ENCODE measurements around the gene PYM1.

Gene PYM1

DNA sequence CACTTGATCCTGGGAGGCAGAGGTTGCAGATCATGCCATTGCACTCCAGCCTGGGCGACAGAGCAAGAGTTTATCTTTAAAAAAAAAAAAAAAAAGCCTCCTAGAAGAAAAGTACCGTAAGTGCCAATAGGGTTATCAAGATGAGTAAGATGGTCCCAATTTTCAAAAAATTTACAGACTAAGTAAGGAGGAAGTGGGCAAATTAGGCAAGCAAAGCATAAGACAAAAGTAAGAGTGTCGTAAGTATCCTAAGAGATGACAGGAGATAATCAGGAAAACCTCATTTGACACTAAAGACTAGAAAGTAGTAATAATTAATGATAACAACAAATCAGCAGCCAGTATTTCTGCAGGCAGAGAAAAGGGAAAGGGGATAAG lies 12.2 kb downstream of the PYM1 start:
- no peak overlapping the region for H2AFZ ChIP-seq (ENCODE audit: low read depth, low read length, severe bottlenecking)
- no peaks in the 10 kb centered on the region; the same call in 1 of the 2 replicates for H3F3A ChIP-seq (ENCODE audit: insufficient read depth)
- peaks cover 95% of the 10 kb centered on the region for H3K79me2 ChIP-seq (ENCODE audit: insufficient read depth, low read length)
- no peak overlapping the region for H3K9ac ChIP-seq (ENCODE audit: low read length)
- H3K36me3 ChIP-seq (ENCODE audit: low read length): peaks cover 4% of the 10 kb centered on the region; the same call in 1 of the 2 replicates
- no peak overlapping the region for H3K27ac ChIP-seq (ENCODE audit: low read depth, low read length)
- no peaks in the 10 kb centered on the region for H3K9me3 ChIP-seq (ENCODE audit: insufficient read depth, low read length)
- H4K20me1 ChIP-seq (ENCODE audit: low read depth, low read length): no peaks in the 10 kb centered on the region
- H3K4me3 ChIP-seq (ENCODE audit: insufficient read depth, low read length, poor library complexity, severe bottlenecking): no peak overlapping the region
- no peaks in the 10 kb centered on the region for H3K27me3 ChIP-seq (ENCODE audit: low read length)
- H3K4me2 ChIP-seq (ENCODE audit: low read depth, low read length, poor library complexity, severe bottlenecking): no peak overlapping the region
- TF ChIP-seq EZH2phosphoT487 (conservative IDR thresholded peaks at IDR 0.05; ENCODE audit: low read length): no peak
- TF ChIP-seq, protein P1, sequence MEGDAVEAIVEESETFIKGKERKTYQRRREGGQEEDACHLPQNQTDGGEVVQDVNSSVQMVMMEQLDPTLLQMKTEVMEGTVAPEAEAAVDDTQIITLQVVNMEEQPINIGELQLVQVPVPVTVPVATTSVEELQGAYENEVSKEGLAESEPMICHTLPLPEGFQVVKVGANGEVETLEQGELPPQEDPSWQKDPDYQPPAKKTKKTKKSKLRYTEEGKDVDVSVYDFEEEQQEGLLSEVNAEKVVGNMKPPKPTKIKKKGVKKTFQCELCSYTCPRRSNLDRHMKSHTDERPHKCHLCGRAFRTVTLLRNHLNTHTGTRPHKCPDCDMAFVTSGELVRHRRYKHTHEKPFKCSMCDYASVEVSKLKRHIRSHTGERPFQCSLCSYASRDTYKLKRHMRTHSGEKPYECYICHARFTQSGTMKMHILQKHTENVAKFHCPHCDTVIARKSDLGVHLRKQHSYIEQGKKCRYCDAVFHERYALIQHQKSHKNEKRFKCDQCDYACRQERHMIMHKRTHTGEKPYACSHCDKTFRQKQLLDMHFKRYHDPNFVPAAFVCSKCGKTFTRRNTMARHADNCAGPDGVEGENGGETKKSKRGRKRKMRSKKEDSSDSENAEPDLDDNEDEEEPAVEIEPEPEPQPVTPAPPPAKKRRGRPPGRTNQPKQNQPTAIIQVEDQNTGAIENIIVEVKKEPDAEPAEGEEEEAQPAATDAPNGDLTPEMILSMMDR (IDR thresholded peaks at IDR 0.05; ENCODE audit: insufficient read depth, low read length, poor library complexity, severe bottlenecking): no peak
- no peaks in the 10 kb centered on the region for H3K9me2 ChIP-seq (replicated peaks; ENCODE audit: insufficient read depth, low read length)

DNA sequence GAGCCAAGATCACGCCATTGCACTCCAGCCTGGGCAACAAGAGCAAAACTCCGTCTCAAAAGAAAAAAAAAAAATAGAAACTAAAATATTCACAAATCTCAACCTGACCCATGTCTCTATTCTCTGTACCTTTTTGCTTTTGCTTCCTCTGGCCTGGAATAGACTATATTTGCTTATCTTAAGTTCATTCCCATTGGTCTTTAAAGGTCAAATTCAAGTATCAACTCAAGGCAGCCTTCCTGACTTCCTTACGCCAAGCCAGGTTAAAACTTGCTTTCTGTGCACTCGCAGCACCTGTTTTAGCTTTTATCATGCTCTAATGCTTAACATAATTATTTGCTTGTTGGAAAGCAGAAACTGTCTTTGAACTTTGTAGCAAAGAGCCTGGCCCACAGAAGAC lies 14.8 kb downstream of the PYM1 start:
- H3K36me3 ChIP-seq (ENCODE audit: low read length): peaks cover 4% of the 10 kb centered on the region; the same call in 1 of the 2 replicates
- H3K27me3 ChIP-seq (ENCODE audit: low read length): no peaks in the 10 kb centered on the region
- H3F3A ChIP-seq (ENCODE audit: insufficient read depth): no peaks in the 10 kb centered on the region
- H3K27ac ChIP-seq (ENCODE audit: low read depth, low read length): no peak overlapping the region
- no peak for TF ChIP-seq EZH2phosphoT487 (conservative IDR thresholded peaks at IDR 0.05; ENCODE audit: low read length)
- TF ChIP-seq, protein P1 (IDR thresholded peaks at IDR 0.05; ENCODE audit: insufficient read depth, low read length, poor library complexity, severe bottlenecking): no peak
- no peak overlapping the region for H3K4me3 ChIP-seq (ENCODE audit: insufficient read depth, low read length, poor library complexity, severe bottlenecking)
- H3K9me3 ChIP-seq (ENCODE audit: insufficient read depth, low read length): no peaks in the 10 kb centered on the region
- H2AFZ ChIP-seq (ENCODE audit: low read depth, low read length, severe bottlenecking): no peak overlapping the region
- no peaks in the 10 kb centered on the region for H4K20me1 ChIP-seq (ENCODE audit: low read depth, low read length)
- H3K79me2 ChIP-seq (ENCODE audit: insufficient read depth, low read length): peaks cover 76% of the 10 kb centered on the region
- H3K4me2 ChIP-seq (ENCODE audit: low read depth, low read length, poor library complexity, severe bottlenecking): no peak overlapping the region
- H3K9me2 ChIP-seq (replicated peaks; ENCODE audit: insufficient read depth, low read length): no peaks in the 10 kb centered on the region
- no peak overlapping the region for H3K9ac ChIP-seq (ENCODE audit: low read length)

DNA sequence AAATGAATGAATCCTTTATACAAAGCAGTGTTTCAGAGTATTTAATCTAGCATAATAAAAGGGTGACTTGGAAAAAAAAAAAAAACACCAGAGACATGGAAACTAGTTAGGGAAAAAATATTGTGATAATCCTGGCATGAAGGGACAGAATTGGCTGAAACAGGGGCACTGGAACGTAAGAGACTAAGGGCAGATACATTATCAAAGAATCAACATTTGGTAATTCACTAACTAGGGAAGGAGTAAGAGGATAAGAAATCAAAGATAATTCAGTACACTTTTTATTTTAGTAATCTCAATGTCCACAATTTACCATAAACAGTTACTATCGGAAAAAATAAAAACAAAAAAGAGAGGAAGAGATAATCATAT lies 18.2 kb downstream of the PYM1 start:
- Histone ChIP-seq H3K27me3 (ENCODE audit: low read length) (no peaks in the 10 kb centered on the region), H2AFZ (ENCODE audit: low read depth, low read length, severe bottlenecking) (no peak overlapping the region), H4K20me1 (ENCODE audit: low read depth, low read length) (no peaks in the 10 kb centered on the region), H3F3A (ENCODE audit: insufficient read depth) (0 out of 2 replicates have a peak, but pooled peaks cover 6% of the 10 kb centered on the region), H3K79me2 (ENCODE audit: insufficient read depth, low read length) (peaks cover 50% of the 10 kb centered on the region), H3K9me2 (replicated peaks; ENCODE audit: insufficient read depth, low read length) (no peaks in the 10 kb centered on the region), H3K4me3 (ENCODE audit: insufficient read depth, low read length, poor library complexity, severe bottlenecking) (no peak overlapping the region), H3K4me2 (ENCODE audit: low read depth, low read length, poor library complexity, severe bottlenecking) (no peak overlapping the region), H3K9ac (ENCODE audit: low read length) (no peak overlapping the region), H3K36me3 (ENCODE audit: low read length) (peaks cover 4% of the 10 kb centered on the region; the same call in 1 of the 2 replicates), H3K9me3 (ENCODE audit: insufficient read depth, low read length) (no peaks in the 10 kb centered on the region), H3K27ac (ENCODE audit: low read depth, low read length) (no peak overlapping the region)
- no peak for TF ChIP-seq EZH2phosphoT487 (conservative IDR thresholded peaks at IDR 0.05; ENCODE audit: low read length)
- TF ChIP-seq, protein P1 (IDR thresholded peaks at IDR 0.05; ENCODE audit: insufficient read depth, low read length, poor library complexity, severe bottlenecking): no peak

Data from SU-DHL-6 (cell line).